OCI-LY7 (cell line): Measurements from ENCODE around the gene SCN1B. TPM values are rescaled to one million over a fixed set of nuclear protein-coding genes. Genes with fewer than 3 reads are reported as not detected.

Experiments
- BruUV-seq: library from RNA; stranded (reverse); fragments of 400-500 nt; replicated peaks from 2 replicates; lab custom pipeline; 2021; lab: Mats Ljungman, UMichigan
- CTCF ChIA-PET: fragments of 300-600 bp; sonication (Branson Sonifier 250); formaldehyde crosslinking; loops from one replicate; lab custom pipeline; 2022; ENCODE audit warnings: antibody characterized with exemption; ENCODE audit not compliant: unreplicated experiment; lab: Charles Lee
- POLR2A ChIA-PET: fragments of 300-600 bp; sonication (Branson Sonifier 250); formaldehyde crosslinking; loops from one replicate; lab custom pipeline; 2022; ENCODE audit warnings: antibody characterized with exemption; lab: Charles Lee
- DNase-seq: peaks from one replicate; pipeline ENCODE4 v3.0.0-alpha.2; 2015; ENCODE audit warnings: low spot score
- H2AFZ ChIP-seq: fragments of 200-600 bp; sonication (generic), shearing (Covaris generic); 2 replicates; pipeline ENCODE4 v1.6.1; 2014; ENCODE audit warnings: mild to moderate bottlenecking, antibody characterized with exemption, low read length, moderate library complexity
- H3K27ac ChIP-seq: fragments of 200-600 bp; sonication (generic); 2 replicates; pipeline ENCODE4 v1.5.1; 2014; ENCODE audit warnings: mixed run types, low read depth, mild to moderate bottlenecking, moderate library complexity, low read length, inconsistent platforms; ENCODE audit not compliant: poor library complexity, severe bottlenecking
- H3K36me3 ChIP-seq: fragments of 200-600 bp; sonication (generic); 2 replicates; pipeline ENCODE4 v1.6.1; 2014; ENCODE audit warnings: mild to moderate bottlenecking, antibody characterized with exemption, low read length, moderate library complexity, mixed read lengths; ENCODE audit not compliant: insufficient read depth
- H3K4me1 ChIP-seq: fragments of 200-600 bp; sonication (generic); 2 replicates; pipeline ENCODE4 v1.5.1; 2014; ENCODE audit warnings: mild to moderate bottlenecking, low read length; ENCODE audit not compliant: insufficient read depth, poor library complexity, severe bottlenecking
- H3K4me2 ChIP-seq: fragments of 200-600 bp; sonication (generic); 2 replicates; pipeline ENCODE4 v1.6.1; 2014; ENCODE audit warnings: mild to moderate bottlenecking, low read length
- H3K4me3 ChIP-seq: fragments of 200-600 bp; sonication (generic); 2 replicates; pipeline ENCODE4 v1.5.1; 2014; ENCODE audit warnings: mild to moderate bottlenecking, low read depth, low read length; ENCODE audit not compliant: poor library complexity, severe bottlenecking
- H3K79me2 ChIP-seq: fragments of 200-600 bp; sonication (generic); 2 replicates; pipeline ENCODE4 v1.6.1; 2016; ENCODE audit warnings: low read depth, mild to moderate bottlenecking, low read length, moderate library complexity, mixed read lengths; ENCODE audit not compliant: insufficient read depth
- H3K9me2 ChIP-seq: fragments of 200-600 bp; sonication (generic); 2 replicates; pipeline ENCODE4 v1.6.1; 2016; ENCODE audit warnings: mild to moderate bottlenecking, low read length, mixed read lengths; ENCODE audit not compliant: insufficient read depth
- H3K9me3 ChIP-seq: fragments of 200-600 bp; sonication (generic); 2 replicates; pipeline ENCODE4 v1.6.1; 2014; ENCODE audit warnings: mild to moderate bottlenecking, mixed run types, low read length, mixed read lengths
- H4K20me1 ChIP-seq: fragments of 200-600 bp; sonication (generic); 2 replicates; pipeline ENCODE4 v1.6.1; 2014; ENCODE audit warnings: mild to moderate bottlenecking, antibody characterized with exemption, low read length, moderate library complexity, mixed read lengths; ENCODE audit not compliant: insufficient read depth
- EZH2phosphoT487 ChIP-seq: fragments of 200-600 bp; sonication (generic); IDR thresholded peaks from 2 replicates; pipeline ENCODE4 v1.6.1; 2018; ENCODE audit warnings: low read depth, borderline replicate concordance, mild to moderate bottlenecking, mixed run types, antibody characterized with exemption, low read length, moderate library complexity, mixed read lengths
- intact Hi-C: fragments of 100-400 bp; cut with micrococcal nuclease; formaldehyde crosslinking; loops from one replicate; pipeline ENCODE4 v1.10.0; 2022; ENCODE audit not compliant: unreplicated experiment
- total RNA-seq, 2 experiments: library from RNA; depleted of rRNA in 1 of 2; stranded (reverse); fragments of >200 nt in 1 of 2; shearing (Covaris generic) in 1 of 2; gene quantifications; 2 replicates each; pipeline ENCODE4 v1.2.3, GENCODE V29; 2014 to 2022
- TF ChIP-seq, protein P1 (sequence below): fragments of 200-600 bp; sonication (generic); conservative IDR thresholded peaks from 2 replicates; pipeline ENCODE4 v1.5.1; 2014; ENCODE audit warnings: mild to moderate bottlenecking, antibody characterized with exemption, low read length, moderate library complexity, mixed read lengths

The SCN1B gene
- total RNA-seq, 2 experiments from 2014 or later = 0.41 to 3.1 TPM

DNA sequence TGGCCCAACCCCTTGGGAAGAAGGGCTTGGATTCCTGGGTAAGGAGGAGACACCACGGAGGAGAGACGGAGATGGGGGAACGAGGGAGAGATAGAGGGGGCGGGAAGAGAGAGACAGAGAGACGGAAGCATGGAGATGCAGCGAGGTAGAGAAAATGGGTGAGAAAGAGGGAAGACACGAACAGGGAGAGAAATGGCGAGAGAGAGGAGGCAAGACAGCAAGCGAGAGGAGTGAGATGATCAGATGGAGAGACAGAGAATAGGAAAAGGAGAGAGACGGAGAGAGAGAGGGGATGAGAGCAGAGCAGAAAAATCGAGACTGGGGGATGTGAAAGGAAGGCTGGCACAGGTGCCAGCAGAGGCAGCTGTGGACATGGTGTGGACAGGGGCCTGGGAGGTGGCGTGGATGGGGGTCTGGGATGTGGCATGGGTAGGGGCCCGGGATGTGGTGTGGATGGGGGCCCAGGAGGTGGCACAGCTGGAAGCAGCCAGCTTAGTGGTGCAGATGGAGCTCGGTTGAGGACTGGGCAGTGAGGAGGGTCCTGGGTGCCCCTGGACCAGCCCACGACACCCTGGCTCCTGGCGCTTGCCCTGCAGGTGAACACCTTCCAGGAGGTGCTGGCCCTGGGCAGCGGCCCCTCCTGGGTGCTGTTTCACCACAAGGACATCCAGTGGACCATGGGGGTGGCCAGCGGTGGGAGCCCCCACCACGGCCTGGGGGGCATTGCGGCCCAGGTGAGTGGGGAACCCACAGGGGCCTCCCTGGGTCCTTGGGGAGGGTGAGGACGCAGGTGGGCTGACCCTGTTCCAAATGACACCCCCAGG, 45.1 kb downstream of the SCN1B start:
- TF ChIP-seq, protein P1, sequence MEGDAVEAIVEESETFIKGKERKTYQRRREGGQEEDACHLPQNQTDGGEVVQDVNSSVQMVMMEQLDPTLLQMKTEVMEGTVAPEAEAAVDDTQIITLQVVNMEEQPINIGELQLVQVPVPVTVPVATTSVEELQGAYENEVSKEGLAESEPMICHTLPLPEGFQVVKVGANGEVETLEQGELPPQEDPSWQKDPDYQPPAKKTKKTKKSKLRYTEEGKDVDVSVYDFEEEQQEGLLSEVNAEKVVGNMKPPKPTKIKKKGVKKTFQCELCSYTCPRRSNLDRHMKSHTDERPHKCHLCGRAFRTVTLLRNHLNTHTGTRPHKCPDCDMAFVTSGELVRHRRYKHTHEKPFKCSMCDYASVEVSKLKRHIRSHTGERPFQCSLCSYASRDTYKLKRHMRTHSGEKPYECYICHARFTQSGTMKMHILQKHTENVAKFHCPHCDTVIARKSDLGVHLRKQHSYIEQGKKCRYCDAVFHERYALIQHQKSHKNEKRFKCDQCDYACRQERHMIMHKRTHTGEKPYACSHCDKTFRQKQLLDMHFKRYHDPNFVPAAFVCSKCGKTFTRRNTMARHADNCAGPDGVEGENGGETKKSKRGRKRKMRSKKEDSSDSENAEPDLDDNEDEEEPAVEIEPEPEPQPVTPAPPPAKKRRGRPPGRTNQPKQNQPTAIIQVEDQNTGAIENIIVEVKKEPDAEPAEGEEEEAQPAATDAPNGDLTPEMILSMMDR = no peak
- no peak for TF ChIP-seq EZH2phosphoT487
- Histone ChIP-seq H3K9me3 (peaks cover 4% of the 10 kb centered on the region; the same call in 1 of the 2 replicates), H3K79me2 (no peaks in the 10 kb centered on the region), H3K9me2 (no peaks in the 10 kb centered on the region), H3K4me1 (peaks cover 6% of the 10 kb centered on the region), H4K20me1 (no peaks in the 10 kb centered on the region), H3K4me3 (no peak overlapping the region), H2AFZ (no peak overlapping the region), H3K4me2 (no peak overlapping the region), H3K36me3 (no peaks in the 10 kb centered on the region), H3K27ac (no peak overlapping the region)
- POLR2A ChIA-PET = no interaction called here
- intact Hi-C loops = no loop called here
- DNase-seq = no peak
- CTCF ChIA-PET = no interaction called here
- BruUV-seq = no TSS peak

DNA sequence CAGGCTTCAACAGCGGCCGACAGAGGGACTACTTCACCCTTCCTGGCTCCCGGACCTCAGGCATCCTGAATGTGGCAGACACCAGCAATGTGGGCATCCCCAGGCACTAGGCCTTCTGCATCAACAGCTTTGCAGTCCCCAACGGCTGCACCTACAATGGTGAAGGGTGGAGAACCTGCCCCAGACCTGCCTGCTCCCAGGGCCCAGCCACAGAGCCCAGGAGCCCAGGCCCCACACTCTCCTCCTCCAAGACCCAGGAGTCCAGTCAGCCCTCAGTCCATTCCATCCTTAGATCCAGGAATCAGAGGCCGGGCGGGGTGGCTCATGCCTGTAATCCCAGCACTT, 45.7 kb downstream of the SCN1B start:
- no TSS peak for BruUV-seq
- no peaks in the 10 kb centered on the region for H3K9me3 ChIP-seq
- no peak overlapping the region for H3K4me2 ChIP-seq
- H3K9me2 ChIP-seq = no peaks in the 10 kb centered on the region
- intact Hi-C loops = no loop called here
- H3K36me3 ChIP-seq = no peaks in the 10 kb centered on the region
- no peaks in the 10 kb centered on the region for H3K79me2 ChIP-seq
- peaks cover 6% of the 10 kb centered on the region for H3K4me1 ChIP-seq
- H2AFZ ChIP-seq = no peak overlapping the region
- no peak for TF ChIP-seq EZH2phosphoT487
- TF ChIP-seq, protein P1 = no peak
- H3K27ac ChIP-seq = no peak overlapping the region
- POLR2A ChIA-PET = no interaction called here
- H3K4me3 ChIP-seq = no peak overlapping the region
- no peaks in the 10 kb centered on the region for H4K20me1 ChIP-seq
- CTCF ChIA-PET = no interaction called here
- no peak for DNase-seq

DNA sequence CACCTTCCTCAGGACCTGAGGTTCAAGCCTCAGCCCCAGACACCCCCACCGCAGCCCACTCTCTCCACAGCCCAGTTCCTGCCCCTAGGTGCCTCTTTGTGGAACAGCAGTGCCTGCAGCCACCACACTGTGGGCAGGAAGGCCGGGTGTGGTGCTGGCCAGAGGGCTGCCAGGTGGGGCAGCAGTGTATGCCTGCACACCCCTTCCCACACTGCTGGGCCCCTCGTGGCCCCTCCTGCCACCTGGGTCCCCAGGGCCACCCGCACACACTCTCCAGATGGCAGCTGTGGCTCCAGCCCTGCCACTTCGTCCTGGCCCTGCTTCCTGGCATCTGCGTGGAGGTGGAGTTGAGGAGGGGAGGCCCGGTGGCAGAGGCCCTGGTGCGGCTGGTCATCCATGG, 46.4 kb downstream of the SCN1B start:
- Histone ChIP-seq H3K4me3 (no peak overlapping the region), H3K4me2 (no peak overlapping the region), H3K79me2 (no peaks in the 10 kb centered on the region), H3K9me2 (no peaks in the 10 kb centered on the region), H2AFZ (no peak overlapping the region), H4K20me1 (no peaks in the 10 kb centered on the region), H3K4me1 (peaks cover 11% of the 10 kb centered on the region), H3K27ac (no peak overlapping the region), H3K36me3 (no peaks in the 10 kb centered on the region), H3K9me3 (no peaks in the 10 kb centered on the region)
- TF ChIP-seq, protein P1 = no peak
- no peak for TF ChIP-seq EZH2phosphoT487
- CTCF ChIA-PET = no interaction called here
- intact Hi-C loops = no loop called here
- DNase-seq = peak; percentile 22
- no TSS peak for BruUV-seq
- POLR2A ChIA-PET = no interaction called here
